T-helper 9 cell (primary cell): Measurements from ENCODE around the gene DNM3.

ENCODE experiments used
- DNase-seq: peaks from one replicate; pipeline ENCODE4 v3.0.0-alpha.2; 2020

The DNM3 gene

GRCh38 chr1:172118618-172119017 lies 277.3 kb downstream of the DNM3 start:
- no peak for DNase-seq

- no peak for DNase-seq
Measured at GRCh38 chr1:172119184-172119583, 277.9 kb downstream of the DNM3 start.

GRCh38 chr1:172120381-172120780 lies 279.1 kb downstream of the DNM3 start:
- no peak for DNase-seq

GRCh38 chr1:172121081-172121717 lies 279.9 kb downstream of the DNM3 start:
- no peak for DNase-seq

- no peak for DNase-seq
Measured at GRCh38 chr1:172122381-172122780, 281.1 kb downstream of the DNM3 start.

GRCh38 chr1:172125250-172125649 lies 284.0 kb downstream of the DNM3 start:
- DNase-seq = no peak

- no peak for DNase-seq
Measured at GRCh38 chr1:172125812-172126430, 284.6 kb downstream of the DNM3 start.

GRCh38 chr1:172132836-172133235 lies 291.5 kb downstream of the DNM3 start:
- no peak for DNase-seq

- no peak for DNase-seq
Measured at GRCh38 chr1:172134087-172134731, 292.9 kb downstream of the DNM3 start.

- no peak for DNase-seq
Measured at GRCh38 chr1:172135076-172135672, 293.9 kb downstream of the DNM3 start.

- DNase-seq = no peak
Measured at GRCh38 chr1:172135978-172136610, 294.8 kb downstream of the DNM3 start.

GRCh38 chr1:172136925-172137324 lies 295.6 kb downstream of the DNM3 start:
- DNase-seq = no peak

- DNase-seq = no peak
Measured at GRCh38 chr1:172137703-172138454, 296.6 kb downstream of the DNM3 start.

- no peak for DNase-seq
Measured at GRCh38 chr1:172138634-172139033, 297.3 kb downstream of the DNM3 start.

- no peak for DNase-seq
Measured at GRCh38 chr1:172139196-172139595, 297.9 kb downstream of the DNM3 start.

- DNase-seq = no peak
Measured at GRCh38 chr1:172140072-172140471, 298.8 kb downstream of the DNM3 start.

- no peak for DNase-seq
Measured at GRCh38 chr1:172140591-172140990, 299.3 kb downstream of the DNM3 start.

- no peak for DNase-seq
Measured at GRCh38 chr1:172141341-172141881, 300.1 kb downstream of the DNM3 start.

GRCh38 chr1:172142324-172142723 lies 301.0 kb downstream of the DNM3 start:
- no peak for DNase-seq

- DNase-seq = no peak
Measured at GRCh38 chr1:172143384-172144055, 302.2 kb downstream of the DNM3 start.

GRCh38 chr1:172144445-172145061 lies 303.3 kb downstream of the DNM3 start:
- DNase-seq = no peak
